GM06990 (cell line): ENCODE results near the gene PDCD11.

Experiments
- DNase-seq: peaks from one replicate; pipeline ENCODE4 v3.0.0-alpha.2; 2011; ENCODE audit not compliant: insufficient read length; ENCODE audit errors: extremely low read depth
- H3K27me3 ChIP-seq: replicated peaks from 2 replicates; pipeline ENCODE4 v1.6.0; 2011; ENCODE audit warnings: low read length; ENCODE audit not compliant: control insufficient read depth, insufficient read depth
- H3K36me3 ChIP-seq: 2 replicates; pipeline ENCODE4 v1.5.1; 2011; ENCODE audit warnings: low read length; ENCODE audit not compliant: control insufficient read depth, insufficient read depth
- H3K4me3 ChIP-seq: replicated peaks from 2 replicates; pipeline ENCODE4 v1.5.1; 2011; ENCODE audit warnings: low read depth, mild to moderate bottlenecking, control low read depth, low read length
- CTCF ChIP-seq: IDR thresholded peaks from 2 replicates; pipeline ENCODE4 v1.5.1; 2011; ENCODE audit warnings: low read length, control low read depth, mild to moderate bottlenecking, inconsistent platforms; ENCODE audit not compliant: insufficient read depth, poor library complexity, severe bottlenecking

PDCD11 gene

GRCh38 chr10:103374263-103374662 is 22.2 kb upstream of the PDCD11 start:
- TF ChIP-seq CTCF = no peak
- Histone ChIP-seq H3K36me3 (peaks cover 5% of the 10 kb centered on the region), H3K4me3 (no peak overlapping the region), H3K27me3 (no peaks in the 10 kb centered on the region)
- DNase-seq = no peak

- TF ChIP-seq CTCF = no peak
- Histone ChIP-seq H3K36me3 (peaks cover 3% of the 10 kb centered on the region), H3K27me3 (no peaks in the 10 kb centered on the region), H3K4me3 (no peak overlapping the region)
- DNase-seq = peak; percentile 25
Measured at GRCh38 chr10:103382769-103383168, 13.7 kb upstream of the PDCD11 start.

GRCh38 chr10:103394180-103394579 is 2.2 kb upstream of the PDCD11 start:
- Histone ChIP-seq H3K4me3 (no peak overlapping the region), H3K27me3 (no peaks in the 10 kb centered on the region), H3K36me3 (peaks cover 7% of the 10 kb centered on the region)
- peak; percentile 19 for DNase-seq
- no peak for TF ChIP-seq CTCF

GRCh38 chr10:103395754-103396066 is 716 bp upstream of the PDCD11 start:
- H3K36me3 ChIP-seq = peaks cover 7% of the 10 kb centered on the region
- no peak for DNase-seq
- no peaks in the 10 kb centered on the region for H3K27me3 ChIP-seq
- no peak for TF ChIP-seq CTCF
- H3K4me3 ChIP-seq = peak overlapping the region; percentile 84

GRCh38 chr10:103396789-103397087 is 312 bp downstream of the PDCD11 start:
- TF ChIP-seq CTCF = no peak
- peak overlapping the region; percentile 84 for H3K4me3 ChIP-seq
- DNase-seq = no peak
- H3K27me3 ChIP-seq = no peaks in the 10 kb centered on the region
- peaks cover 10% of the 10 kb centered on the region for H3K36me3 ChIP-seq

GRCh38 chr10:103397191-103397825 is 882 bp downstream of the PDCD11 start:
- peaks cover 11% of the 10 kb centered on the region for H3K36me3 ChIP-seq
- no peak for DNase-seq
- H3K27me3 ChIP-seq = no peaks in the 10 kb centered on the region
- peak overlapping the region; percentile 84 for H3K4me3 ChIP-seq
- no peak for TF ChIP-seq CTCF
